Measurements from ENCODE around the gene LIAS. TPM values are rescaled to one million over a fixed set of nuclear protein-coding genes. Genes with fewer than 3 reads are reported as not detected.

LIAS gene
- total RNA-seq, 1 experiment from 2014 or later = 8.3 TPM

GRCh38 chr4:39426728-39427127 lies 32.1 kb upstream of the LIAS start:
- Histone ChIP-seq H3K79me2 (ENCODE audit: low read length) (no peaks in the 10 kb centered on the region), H3K4me3 (ENCODE audit: low read length) (no peak overlapping the region), H3F3A (ENCODE audit: low read length, unreplicated experiment) (no peaks in the 10 kb centered on the region), H3K36me3 (ENCODE audit: low read depth, low read length) (no peaks in the 10 kb centered on the region), H4K20me1 (ENCODE audit: low read length) (no peaks in the 10 kb centered on the region), H3K4me2 (ENCODE audit: low read length) (no peak overlapping the region), H3K27me3 (ENCODE audit: low read length) (no peaks in the 10 kb centered on the region), H3K27ac (ENCODE audit: low read length) (no peak overlapping the region), H3K4me1 (ENCODE audit: insufficient read depth, low read length) (peaks cover 5% of the 10 kb centered on the region; the same call in 1 of the 2 replicates), H3K9ac (ENCODE audit: low read length) (no peak overlapping the region), H3K9me2 (replicated peaks; ENCODE audit: low read length) (no peaks in the 10 kb centered on the region), H3K9me3 (ENCODE audit: low read length) (no peaks in the 10 kb centered on the region), H2AFZ (ENCODE audit: low read length) (no peak overlapping the region)
- no peak for ATAC-seq
- no TSS peak for BruUV-seq (replicated peaks)
- DNase-seq = no peak
- intact Hi-C loops (cut with micrococcal nuclease) = no loop called here
- POLR2A ChIA-PET (ENCODE audit: unreplicated experiment) = no interaction called here
- no peak for TF ChIP-seq CTCF (conservative IDR thresholded peaks at IDR 0.05; ENCODE audit: low read depth, low read length)
- TF ChIP-seq EZH2phosphoT487 (IDR thresholded peaks at IDR 0.05; ENCODE audit: borderline replicate concordance, low read length) = no peak
- no peak for TF ChIP-seq EZH2 (IDR thresholded peaks at IDR 0.05; ENCODE audit: low read length, unreplicated experiment)
- CTCF ChIA-PET = no interaction called here

GRCh38 chr4:39427520-39428114 lies 31.2 kb upstream of the LIAS start:
- Histone ChIP-seq H3K79me2 (ENCODE audit: low read length) (no peaks in the 10 kb centered on the region), H4K20me1 (ENCODE audit: low read length) (no peaks in the 10 kb centered on the region), H3K4me3 (ENCODE audit: low read length) (peak overlapping the region; percentile 57), H3K27me3 (ENCODE audit: low read length) (no peaks in the 10 kb centered on the region), H3K9me2 (replicated peaks; ENCODE audit: low read length) (no peaks in the 10 kb centered on the region), H3K9ac (ENCODE audit: low read length) (no peak overlapping the region), H3F3A (ENCODE audit: low read length, unreplicated experiment) (no peaks in the 10 kb centered on the region), H3K4me2 (ENCODE audit: low read length) (peak overlapping the region; percentile 86), H3K4me1 (ENCODE audit: insufficient read depth, low read length) (peaks cover 5% of the 10 kb centered on the region; the same call in 1 of the 2 replicates), H3K27ac (ENCODE audit: low read length) (no peak overlapping the region), H2AFZ (ENCODE audit: low read length) (peak overlapping the region; percentile 76), H3K9me3 (ENCODE audit: low read length) (no peaks in the 10 kb centered on the region), H3K36me3 (ENCODE audit: low read depth, low read length) (no peaks in the 10 kb centered on the region)
- DNase-seq = peak; percentile 66
- BruUV-seq (replicated peaks) = no TSS peak
- ATAC-seq = peak; percentile 90
- ChIA-PET CTCF (no interaction called here), POLR2A (ENCODE audit: unreplicated experiment) (interaction anchor here (0.6 to 1.1 kb wide), 2 partner anchors 22 to 107 kb away, joined by 4 to 8 read pairs; no protein-coding TSS in a partner anchor)
- intact Hi-C loops (cut with micrococcal nuclease) = no loop called here
- no peak for TF ChIP-seq EZH2 (IDR thresholded peaks at IDR 0.05; ENCODE audit: low read length, unreplicated experiment)
- TF ChIP-seq CTCF (conservative IDR thresholded peaks at IDR 0.05; ENCODE audit: low read depth, low read length) = no peak
- no peak for TF ChIP-seq EZH2phosphoT487 (IDR thresholded peaks at IDR 0.05; ENCODE audit: borderline replicate concordance, low read length)

GRCh38 chr4:39429476-39430334 lies 29.2 kb upstream of the LIAS start:
- no peaks in the 10 kb centered on the region for H3K79me2 ChIP-seq (ENCODE audit: low read length)
- intact Hi-C loops (cut with micrococcal nuclease) = no loop called here
- H3K27ac ChIP-seq (ENCODE audit: low read length) = no peak overlapping the region
- no peak for DNase-seq
- no peak overlapping the region for H3K4me2 ChIP-seq (ENCODE audit: low read length)
- no peak for TF ChIP-seq EZH2 (IDR thresholded peaks at IDR 0.05; ENCODE audit: low read length, unreplicated experiment)
- TF ChIP-seq EZH2phosphoT487 (IDR thresholded peaks at IDR 0.05; ENCODE audit: borderline replicate concordance, low read length) = no peak
- TF ChIP-seq CTCF (conservative IDR thresholded peaks at IDR 0.05; ENCODE audit: low read depth, low read length) = no peak
- BruUV-seq (replicated peaks) = no TSS peak
- no peaks in the 10 kb centered on the region for H3K36me3 ChIP-seq (ENCODE audit: low read depth, low read length)
- no peak overlapping the region for H3K9ac ChIP-seq (ENCODE audit: low read length)
- no peaks in the 10 kb centered on the region for H4K20me1 ChIP-seq (ENCODE audit: low read length)
- H3K27me3 ChIP-seq (ENCODE audit: low read length) = no peaks in the 10 kb centered on the region
- H3K9me3 ChIP-seq (ENCODE audit: low read length) = no peaks in the 10 kb centered on the region
- ChIA-PET POLR2A (ENCODE audit: unreplicated experiment) (no interaction called here), CTCF (no interaction called here)
- no peak overlapping the region for H3K4me3 ChIP-seq (ENCODE audit: low read length)
- H3K4me1 ChIP-seq (ENCODE audit: insufficient read depth, low read length) = peaks cover 5% of the 10 kb centered on the region; the same call in 1 of the 2 replicates
- ATAC-seq = no peak
- H3F3A ChIP-seq (ENCODE audit: low read length, unreplicated experiment) = no peaks in the 10 kb centered on the region
- no peaks in the 10 kb centered on the region for H3K9me2 ChIP-seq (replicated peaks; ENCODE audit: low read length)
- H2AFZ ChIP-seq (ENCODE audit: low read length) = no peak overlapping the region
